CD8-positive, alpha-beta memory T cell (primary cell): ENCODE data around the gene CACNA2D4. TPM values are rescaled to one million over a fixed set of nuclear protein-coding genes. Genes with fewer than 3 reads are reported as not detected.
"Not testable (repeated sequence)": the region's sequence is repeated elsewhere in the genome, so short reads cannot be mapped to it uniquely, and the experiment has no call there.

ENCODE experiments used
- CTCF ChIA-PET: fragments of 350-600 bp; sonication (Branson Sonifier 250); formaldehyde crosslinking; loops from one replicate; lab custom pipeline; 2021; ENCODE audit warnings: antibody characterized with exemption; lab: Charles Lee
- POLR2A ChIA-PET: fragments of 350-600 bp; sonication (Branson Sonifier 250); formaldehyde crosslinking; loops from one replicate; lab custom pipeline; 2021; ENCODE audit warnings: antibody characterized with exemption; lab: Charles Lee
- DNase-seq, 5 donors: peaks; one replicate each; pipeline versions ENCODE4 v3.0.0 to v3.0.0-alpha.2; 2020 to 2022; ENCODE audit warnings: mixed read lengths in 1 of 5
- H3K27ac ChIP-seq: one replicate; pipeline ENCODE4 v1.7.0; 2013; ENCODE audit warnings: low read depth, mild to moderate bottlenecking, low read length, moderate library complexity
- H3K27me3 ChIP-seq: 2 replicates; pipeline ENCODE4 v1.7.0; 2013; ENCODE audit warnings: low read length, mild to moderate bottlenecking; ENCODE audit not compliant: insufficient read depth, poor library complexity, severe bottlenecking
- H3K36me3 ChIP-seq: 2 replicates; pipeline ENCODE4 v1.7.0; 2013; ENCODE audit warnings: mild to moderate bottlenecking, low read length, moderate library complexity; ENCODE audit not compliant: insufficient read depth
- H3K4me1 ChIP-seq: 2 replicates; pipeline ENCODE4 v1.7.0; 2013; ENCODE audit warnings: mild to moderate bottlenecking, low read length, moderate library complexity; ENCODE audit not compliant: insufficient read depth
- H3K4me3 ChIP-seq: 2 replicates; pipeline ENCODE4 v1.7.0; 2013; ENCODE audit warnings: mild to moderate bottlenecking, low read length
- H3K9me3 ChIP-seq: 2 replicates; pipeline ENCODE4 v1.7.0; 2013; ENCODE audit warnings: mild to moderate bottlenecking, low read length
- H3K27ac Mint-ChIP-seq, 8 donors: one replicate each; pipeline ENCODE4 v1.8.0; 2020 to 2021; ENCODE audit warnings: mixed read lengths in 8 of 8, mild to moderate bottlenecking in 6 of 8, inconsistent platforms in 3 of 8, moderate library complexity in 3 of 8
- H3K27me3 Mint-ChIP-seq, 2 donors: one replicate each; pipeline ENCODE4 v1.8.0; 2020 to 2021; ENCODE audit warnings: mixed read lengths in 2 of 2, mild to moderate bottlenecking in 1 of 2, moderate library complexity in 1 of 2
- H3K36me3 Mint-ChIP-seq, 3 donors: one replicate each; pipeline ENCODE4 v1.8.0; 2020 to 2021; ENCODE audit warnings: mixed read lengths in 3 of 3, inconsistent platforms in 1 of 3, mild to moderate bottlenecking in 1 of 3
- H3K4me1 Mint-ChIP-seq, 3 donors: one replicate each; pipeline ENCODE4 v1.8.0; 2020 to 2021; ENCODE audit warnings: mixed read lengths in 3 of 3, inconsistent platforms in 1 of 3, mild to moderate bottlenecking in 1 of 3
- H3K4me3 Mint-ChIP-seq, 7 donors: one replicate each; pipeline ENCODE4 v1.8.0; 2020 to 2021; ENCODE audit warnings: mixed read lengths in 7 of 7, mild to moderate bottlenecking in 6 of 7, moderate library complexity in 4 of 7, inconsistent platforms in 2 of 7
- H3K9me3 Mint-ChIP-seq, 5 donors: one replicate each; pipeline ENCODE4 v1.8.0; 2020 to 2022; ENCODE audit warnings: mixed read lengths in 5 of 5, mild to moderate bottlenecking in 3 of 5, moderate library complexity in 2 of 5, inconsistent platforms in 1 of 5
- polyA plus RNA-seq: library from polyadenylated mRNA; unstranded; fragments of 300-500 nt; fragmentation: Illumina TruSeq; gene quantifications from one replicate; pipeline ENCODE4 v1.2.3, GENCODE V29; 2021
- total RNA-seq, 2 experiments: library from RNA; stranded (reverse); gene quantifications; one replicate each; pipeline ENCODE4 v1.2.3, GENCODE V29; 2021

Gene CACNA2D4
- total and polyA plus RNA-seq, 3 experiments from 2014 or later: 5.7 to 7.6 (median 6.5) TPM

GRCh38 chr12:1948883-1949282 lies 30.4 kb upstream of the CACNA2D4 start:
- Mint-ChIP-seq H3K9me3 (no peaks in the 10 kb centered on the region), H3K27me3 (peaks cover 0 to 1% of the 10 kb centered on the region in 2 donors), H3K4me1 (peaks cover 0 to 2% (median 0%) of the 10 kb centered on the region in 3 donors), H3K36me3 (peaks cover 28 to 98% (median 30%) of the 10 kb centered on the region in 3 donors), H3K27ac (peak overlapping the region in 2 of 8 donors; percentile 12 to 75), H3K4me3 (no peak overlapping the region)
- ChIA-PET POLR2A (interaction anchor here (0.8 kb wide), 1 partner anchor 45 kb away, joined by 3 read pairs; no protein-coding TSS in a partner anchor), CTCF (interaction anchor here (1.0 to 3.0 kb wide), 4 partner anchors 9 to 158 kb away, joined by 3 to 29 read pairs (median 4); no protein-coding TSS in a partner anchor)
- DNase-seq: no peak
- Histone ChIP-seq H3K4me1 (no peaks in the 10 kb centered on the region), H3K27me3 (no peaks in the 10 kb centered on the region), H3K4me3 (no peak overlapping the region), H3K27ac (no peak overlapping the region), H3K36me3 (peaks cover 39% of the 10 kb centered on the region), H3K9me3 (no peaks in the 10 kb centered on the region)

- Histone ChIP-seq H3K4me1 (no peaks in the 10 kb centered on the region), H3K36me3 (peaks cover 26% of the 10 kb centered on the region), H3K9me3 (no peaks in the 10 kb centered on the region), H3K4me3 (no peak overlapping the region), H3K27ac (no peak overlapping the region), H3K27me3 (no peaks in the 10 kb centered on the region)
- no peak overlapping the region for H3K4me3 Mint-ChIP-seq
- peaks cover 0 to 5% (median 2%) of the 10 kb centered on the region in 3 donors for H3K4me1 Mint-ChIP-seq
- peaks cover 0 to 1% of the 10 kb centered on the region in 2 donors for H3K27me3 Mint-ChIP-seq
- peaks cover 28 to 98% (median 33%) of the 10 kb centered on the region in 3 donors for H3K36me3 Mint-ChIP-seq
- no peak for DNase-seq
- no peaks in the 10 kb centered on the region for H3K9me3 Mint-ChIP-seq
- CTCF ChIA-PET: no interaction called here
- H3K27ac Mint-ChIP-seq: peak overlapping the region in 5 of 8 donors; percentile 10 to 77 (median 52)
- POLR2A ChIA-PET: no interaction called here
Measured at GRCh38 chr12:1947081-1947480, 28.6 kb upstream of the CACNA2D4 start.

GRCh38 chr12:1946296-1946695 lies 27.8 kb upstream of the CACNA2D4 start:
- CTCF ChIA-PET: no interaction called here
- peaks cover 0 to 1% of the 10 kb centered on the region in 2 donors for H3K27me3 Mint-ChIP-seq
- peak overlapping the region in 1 of 8 donors; percentile 10 for H3K27ac Mint-ChIP-seq
- no peaks in the 10 kb centered on the region for H3K9me3 Mint-ChIP-seq
- DNase-seq: no peak
- POLR2A ChIA-PET: no interaction called here
- Histone ChIP-seq H3K36me3 (peaks cover 20% of the 10 kb centered on the region), H3K9me3 (no peaks in the 10 kb centered on the region), H3K4me3 (no peak overlapping the region), H3K4me1 (no peaks in the 10 kb centered on the region), H3K27me3 (no peaks in the 10 kb centered on the region), H3K27ac (no peak overlapping the region)
- H3K4me1 Mint-ChIP-seq: peaks cover 0 to 5% (median 2%) of the 10 kb centered on the region in 3 donors
- no peak overlapping the region for H3K4me3 Mint-ChIP-seq
- H3K36me3 Mint-ChIP-seq: peaks cover 24 to 97% (median 27%) of the 10 kb centered on the region in 3 donors

- POLR2A ChIA-PET, H3K27me3 Mint-ChIP-seq, H3K27me3 ChIP-seq, H3K4me3 Mint-ChIP-seq, H3K27ac ChIP-seq, CTCF ChIA-PET, H3K4me1 ChIP-seq, H3K4me3 ChIP-seq, H3K9me3 Mint-ChIP-seq, H3K9me3 ChIP-seq, H3K4me1 Mint-ChIP-seq, DNase-seq: not testable (repeated sequence)
- peaks cover 19% of the 10 kb centered on the region for H3K36me3 ChIP-seq
- Mint-ChIP-seq H3K36me3 (peaks cover 25 to 98% (median 27%) of the 10 kb centered on the region in 3 donors), H3K27ac (peak overlapping the region in 1 of 8 donors; percentile 58)
Measured at GRCh38 chr12:1945502-1945901, 27.1 kb upstream of the CACNA2D4 start.

GRCh38 chr12:1939801-1940607 lies 21.6 kb upstream of the CACNA2D4 start:
- peaks cover 7 to 80% (median 11%) of the 10 kb centered on the region in 3 donors for H3K36me3 Mint-ChIP-seq
- DNase-seq: peak; percentile 75 to 90 (median 85)
- peaks cover 5% of the 10 kb centered on the region for H3K36me3 ChIP-seq
- peaks cover 4 to 11% (median 5%) of the 10 kb centered on the region in 3 donors for H3K4me1 Mint-ChIP-seq
- peaks cover 6% of the 10 kb centered on the region for H3K4me1 ChIP-seq
- ChIA-PET CTCF (interaction anchor here (0.6 to 4.1 kb wide), 50 partner anchors 9 to 1619 kb away, joined by 3 to 161 read pairs (median 4); partner anchors contain the start of genes ADIPOR2 and CACNA2D4), POLR2A (interaction anchor here (0.6 to 1.6 kb wide), 2 partner anchors 144 to 275 kb away, joined by 3 to 20 read pairs; no protein-coding TSS in a partner anchor)
- H3K9me3 Mint-ChIP-seq: no peaks in the 10 kb centered on the region
- no peaks in the 10 kb centered on the region for H3K27me3 ChIP-seq
- no peak overlapping the region for H3K4me3 Mint-ChIP-seq
- no peak overlapping the region for H3K27ac ChIP-seq
- no peaks in the 10 kb centered on the region for H3K9me3 ChIP-seq
- H3K4me3 ChIP-seq: no peak overlapping the region
- H3K27me3 Mint-ChIP-seq: no peaks in the 10 kb centered on the region
- peak overlapping the region in 5 of 8 donors; percentile 24 to 70 (median 61) for H3K27ac Mint-ChIP-seq

- POLR2A ChIA-PET: interaction anchor here (1.6 kb wide), 1 partner anchor 144 kb away, joined by 20 read pairs; no protein-coding TSS in a partner anchor
- H3K36me3 Mint-ChIP-seq: peaks cover 5 to 73% (median 11%) of the 10 kb centered on the region in 3 donors
- Histone ChIP-seq H3K27ac (no peak overlapping the region), H3K4me1 (peaks cover 6% of the 10 kb centered on the region), H3K4me3 (no peak overlapping the region), H3K36me3 (peaks cover 5% of the 10 kb centered on the region), H3K27me3 (no peaks in the 10 kb centered on the region), H3K9me3 (no peaks in the 10 kb centered on the region)
- DNase-seq: no peak
- H3K4me1 Mint-ChIP-seq: peaks cover 4 to 11% (median 5%) of the 10 kb centered on the region in 3 donors
- no peaks in the 10 kb centered on the region for H3K27me3 Mint-ChIP-seq
- H3K9me3 Mint-ChIP-seq: no peaks in the 10 kb centered on the region
- H3K27ac Mint-ChIP-seq: no peak overlapping the region
- H3K4me3 Mint-ChIP-seq: no peak overlapping the region
- CTCF ChIA-PET: interaction anchor here (0.7 to 4.1 kb wide), 40 partner anchors 9 to 751 kb away, joined by 3 to 161 read pairs (median 4); partner anchors contain the start of genes ADIPOR2 and CACNA2D4
Measured at GRCh38 chr12:1939331-1939730, 20.9 kb upstream of the CACNA2D4 start.

GRCh38 chr12:1937481-1938224 lies 19.2 kb upstream of the CACNA2D4 start:
- H3K4me3 Mint-ChIP-seq: no peak overlapping the region
- no peaks in the 10 kb centered on the region for H3K9me3 Mint-ChIP-seq
- H3K27ac ChIP-seq: no peak overlapping the region
- DNase-seq: no peak
- H3K27me3 Mint-ChIP-seq: no peaks in the 10 kb centered on the region
- peaks cover 4 to 6% (median 5%) of the 10 kb centered on the region in 3 donors for H3K4me1 Mint-ChIP-seq
- H3K27me3 ChIP-seq: no peaks in the 10 kb centered on the region
- H3K27ac Mint-ChIP-seq: no peak overlapping the region
- ChIA-PET CTCF (interaction anchor here (1.2 to 4.1 kb wide), 2 partner anchors 143 to 303 kb away, joined by 3 to 161 read pairs; no protein-coding TSS in a partner anchor), POLR2A (no interaction called here)
- H3K9me3 ChIP-seq: no peaks in the 10 kb centered on the region
- H3K36me3 ChIP-seq: peaks cover 5% of the 10 kb centered on the region
- no peak overlapping the region for H3K4me3 ChIP-seq
- H3K4me1 ChIP-seq: peaks cover 6% of the 10 kb centered on the region
- H3K36me3 Mint-ChIP-seq: peaks cover 5 to 57% (median 10%) of the 10 kb centered on the region in 3 donors
